HepG2 (cell line): ENCODE results near the gene IL1RAPL2.

Experiments used
- CREB1 ChIP-seq, 2 experiments: fragments of 450-650 bp in 1 of 2; IDR thresholded peaks; 2 replicates each; pipeline ENCODE4 v1.6.1; 2016 to 2017; ENCODE audit warnings: control low read depth in 1 of 2, mild to moderate bottlenecking in 1 of 2, missing compliant biosample characterization in 1 of 2, missing genetic modification characterization in 1 of 2
- POLR2AphosphoS2 ChIP-seq: IDR thresholded peaks from 2 replicates; pipeline ENCODE4 v1.6.1; 2011; ENCODE audit warnings: low read depth, low read length, improper control_type of control experiment
- RBFOX2 ChIP-seq: fragments of 200-400 bp; formaldehyde crosslinking; IDR thresholded peaks from 2 replicates; pipeline ENCODE4 v1.6.1; 2017; ENCODE audit warnings: low read depth, mild to moderate bottlenecking, low read length
- TAF1 ChIP-seq: sonication (generic); formaldehyde crosslinking; IDR thresholded peaks from 2 replicates; pipeline ENCODE4 v1.4.0; 2020; ENCODE audit warnings: missing genetic modification reagents
- TCF7 ChIP-seq: sonication (generic); IDR thresholded peaks from 2 replicates; pipeline ENCODE4 v1.6.1; 2016; ENCODE audit warnings: antibody characterized with exemption, low read depth
- ZKSCAN8 ChIP-seq: IDR thresholded peaks from 2 replicates; pipeline ENCODE4 v1.6.1; 2016; ENCODE audit warnings: borderline replicate concordance, missing genetic modification reagents, missing compliant biosample characterization

GRCh38 chrX:105662248-105662647, 1096.2 kb downstream of the IL1RAPL2 start:
- TF ChIP-seq TAF1 (CRISPR knock-in tag): no peak
- TF ChIP-seq ZKSCAN8: no peak
- TF ChIP-seq POLR2AphosphoS2: no peak
- TF ChIP-seq CREB1 (IDR thresholded peaks at IDR 0.05): no peak
- TF ChIP-seq CREB1 (CRISPR knock-in tag; IDR thresholded peaks at IDR 0.05): no peak
- TF ChIP-seq RBFOX2: no peak
- TF ChIP-seq TCF7: no peak
